Subcutaneous adipose tissue (tissue), 4 donors: ENCODE results near the gene WBP2. TPM values are rescaled to one million over a fixed set of nuclear protein-coding genes. Genes with fewer than 3 reads are reported as not detected.

Source experiments
- total RNA-seq, 4 donors: library from RNA; depleted of rRNA; stranded (reverse); fragments of >200 nt; gene quantifications; one replicate each; pipeline ENCODE4 v1.1.0, GENCODE V29; 2016
- TF ChIP-seq, protein P1 (sequence below): fragments of 450-650 bp; IDR thresholded peaks from one replicate; pipeline ENCODE4 v1.5.1; 2016; ENCODE audit warnings: low read depth, mild to moderate bottlenecking, control low read depth, antibody characterized with exemption, moderate library complexity

Gene WBP2
- total RNA-seq, 4 donors from 2014 or later = 55.3 to 91.7 (median 65.6) TPM

DNA sequence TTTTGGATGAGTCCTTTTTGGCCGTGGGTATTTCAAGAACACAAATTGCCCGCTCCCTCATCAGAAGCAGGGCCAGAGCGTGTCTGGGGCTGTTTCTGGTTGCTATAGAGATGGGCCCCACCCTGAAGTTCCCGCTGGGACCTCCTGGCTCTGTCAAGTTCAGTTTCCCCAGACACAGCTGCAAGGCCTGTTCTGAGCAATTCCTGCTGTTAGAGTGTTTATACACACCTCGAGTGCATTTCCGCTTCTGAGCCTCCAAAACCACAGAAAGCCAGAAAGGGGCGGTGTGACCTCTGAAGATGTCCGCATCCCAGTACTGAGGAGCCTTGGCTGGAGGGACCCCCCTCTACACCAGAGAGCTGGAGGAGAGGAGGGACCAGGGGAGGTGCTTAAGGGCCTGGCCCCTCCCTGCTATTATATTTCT lies 9.3 kb upstream of the WBP2 start:
- TF ChIP-seq, protein P1, sequence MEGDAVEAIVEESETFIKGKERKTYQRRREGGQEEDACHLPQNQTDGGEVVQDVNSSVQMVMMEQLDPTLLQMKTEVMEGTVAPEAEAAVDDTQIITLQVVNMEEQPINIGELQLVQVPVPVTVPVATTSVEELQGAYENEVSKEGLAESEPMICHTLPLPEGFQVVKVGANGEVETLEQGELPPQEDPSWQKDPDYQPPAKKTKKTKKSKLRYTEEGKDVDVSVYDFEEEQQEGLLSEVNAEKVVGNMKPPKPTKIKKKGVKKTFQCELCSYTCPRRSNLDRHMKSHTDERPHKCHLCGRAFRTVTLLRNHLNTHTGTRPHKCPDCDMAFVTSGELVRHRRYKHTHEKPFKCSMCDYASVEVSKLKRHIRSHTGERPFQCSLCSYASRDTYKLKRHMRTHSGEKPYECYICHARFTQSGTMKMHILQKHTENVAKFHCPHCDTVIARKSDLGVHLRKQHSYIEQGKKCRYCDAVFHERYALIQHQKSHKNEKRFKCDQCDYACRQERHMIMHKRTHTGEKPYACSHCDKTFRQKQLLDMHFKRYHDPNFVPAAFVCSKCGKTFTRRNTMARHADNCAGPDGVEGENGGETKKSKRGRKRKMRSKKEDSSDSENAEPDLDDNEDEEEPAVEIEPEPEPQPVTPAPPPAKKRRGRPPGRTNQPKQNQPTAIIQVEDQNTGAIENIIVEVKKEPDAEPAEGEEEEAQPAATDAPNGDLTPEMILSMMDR = no peak

DNA sequence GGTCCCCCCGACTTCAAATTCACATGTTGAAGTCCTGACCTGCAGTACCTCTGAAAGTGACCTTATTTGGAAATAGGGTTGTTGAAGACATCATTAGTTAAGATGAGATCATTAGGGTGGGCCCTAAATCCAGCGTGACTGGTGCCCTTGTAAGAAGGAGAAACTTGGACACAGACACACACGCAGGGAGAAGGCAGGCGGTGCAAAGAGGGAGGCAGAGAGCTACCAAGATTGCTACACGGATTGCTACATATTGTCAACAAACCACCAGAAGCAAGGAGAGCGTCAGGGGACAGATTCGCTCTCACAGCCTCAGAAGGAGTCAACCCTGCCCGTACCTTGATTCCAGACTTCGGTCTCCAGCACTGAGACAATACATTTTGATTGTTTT lies 6.8 kb upstream of the WBP2 start:
- TF ChIP-seq, protein P1 = no peak

DNA sequence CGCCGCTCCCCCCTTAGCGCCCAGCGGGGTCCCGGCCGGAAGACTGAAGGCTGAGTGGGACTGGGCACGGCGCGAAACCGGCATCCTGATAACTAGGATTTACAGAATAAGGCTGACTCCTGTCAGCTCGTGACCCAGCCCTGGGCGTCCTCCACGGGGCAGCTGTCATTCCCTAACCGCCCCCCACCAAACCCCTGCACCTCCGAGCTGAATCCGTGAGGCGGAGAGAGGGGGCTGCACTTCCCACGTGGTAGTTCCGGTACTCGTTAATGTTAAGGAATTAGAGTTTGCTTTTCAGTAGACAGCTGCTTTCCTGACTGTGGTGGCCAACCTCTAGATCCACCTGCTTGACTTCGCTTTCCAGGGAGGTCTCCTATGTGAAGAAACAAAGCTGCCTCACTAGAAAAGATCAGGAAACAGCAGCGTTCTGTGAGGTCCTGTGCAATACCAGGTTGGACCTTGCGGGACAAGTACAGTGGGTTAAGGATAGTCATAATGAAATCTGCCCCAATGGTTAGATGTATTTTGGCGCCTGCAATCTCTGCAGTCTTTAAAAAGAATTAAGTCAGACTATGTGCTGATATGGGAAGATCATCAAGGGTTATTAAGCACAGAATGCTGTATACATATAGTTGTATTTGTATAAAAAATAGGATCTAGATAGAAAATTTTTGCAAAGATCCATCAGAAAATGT lies 1.1 kb upstream of the WBP2 start:
- TF ChIP-seq, protein P1 = no peak

DNA sequence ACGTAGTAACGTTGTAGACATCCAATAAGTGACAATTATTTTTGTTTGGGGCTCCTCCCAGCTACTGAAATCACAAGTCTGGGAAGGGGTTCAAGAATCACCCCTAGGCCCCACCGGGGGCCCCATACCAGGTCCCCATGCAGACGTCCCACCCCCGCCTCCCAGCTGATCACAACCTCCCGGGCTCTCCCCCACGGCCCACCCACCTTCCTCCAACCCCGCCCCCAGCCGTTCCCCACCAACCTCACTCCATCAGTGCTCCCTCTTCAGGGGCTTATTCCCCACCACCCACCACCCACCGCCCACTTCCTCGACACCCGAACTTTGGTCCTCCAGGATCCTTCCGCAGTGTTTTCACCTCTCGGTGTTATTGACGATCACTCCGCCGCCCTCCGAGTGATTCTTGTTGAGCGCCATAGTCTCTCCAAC lies 240 bp downstream of the WBP2 start:
- TF ChIP-seq, protein P1 = no peak

DNA sequence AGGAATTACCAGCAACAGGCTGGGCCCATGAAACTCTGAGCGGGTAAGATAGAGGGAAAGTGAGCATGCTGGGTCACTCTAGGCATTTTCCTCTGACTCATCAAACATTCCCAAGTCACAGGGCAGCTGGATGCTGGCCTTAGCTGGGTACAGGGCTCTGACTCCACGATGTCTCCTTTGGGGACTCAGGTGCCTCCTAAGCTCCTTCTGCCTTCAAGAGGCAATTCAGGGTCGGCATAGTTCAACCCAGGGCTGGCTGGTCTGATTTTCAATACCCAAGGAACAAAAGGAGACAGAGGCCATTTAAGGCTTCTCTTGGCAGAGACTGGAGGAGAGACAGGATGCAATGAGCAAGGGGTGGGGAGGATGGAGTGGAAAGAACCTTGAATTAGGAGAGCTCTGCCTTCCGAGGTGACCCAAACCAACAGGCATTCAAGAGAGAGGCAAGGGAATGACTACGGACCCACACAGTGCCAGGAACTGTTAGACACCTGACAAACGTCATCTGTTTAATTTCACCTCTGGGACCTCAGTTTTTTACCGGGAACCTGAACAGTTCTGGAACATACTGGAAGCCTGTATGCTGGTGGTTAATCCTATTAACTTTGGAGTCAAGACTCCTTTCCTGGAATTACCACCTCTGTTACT lies 910 bp downstream of the WBP2 start:
- TF ChIP-seq, protein P1 = no peak

DNA sequence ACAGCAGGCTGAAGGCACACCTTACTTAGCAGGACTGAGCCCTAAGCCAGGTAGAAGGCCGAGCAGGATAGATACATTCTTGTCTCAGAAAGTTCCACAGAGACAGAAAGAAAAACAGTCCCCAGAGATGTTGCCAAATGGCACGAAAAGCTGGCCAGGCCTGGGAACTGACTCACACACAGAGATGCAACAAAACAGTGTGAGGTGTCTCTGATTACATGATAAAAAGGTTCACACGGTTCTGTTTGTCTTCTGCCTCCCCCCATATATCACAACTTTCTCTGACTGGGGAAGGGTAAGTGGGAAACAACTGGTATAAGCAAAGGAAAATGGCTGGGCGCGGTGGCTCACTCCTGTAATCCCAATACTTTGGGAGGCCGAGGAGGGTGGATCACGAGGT lies 1.7 kb downstream of the WBP2 start:
- TF ChIP-seq, protein P1 = no peak

DNA sequence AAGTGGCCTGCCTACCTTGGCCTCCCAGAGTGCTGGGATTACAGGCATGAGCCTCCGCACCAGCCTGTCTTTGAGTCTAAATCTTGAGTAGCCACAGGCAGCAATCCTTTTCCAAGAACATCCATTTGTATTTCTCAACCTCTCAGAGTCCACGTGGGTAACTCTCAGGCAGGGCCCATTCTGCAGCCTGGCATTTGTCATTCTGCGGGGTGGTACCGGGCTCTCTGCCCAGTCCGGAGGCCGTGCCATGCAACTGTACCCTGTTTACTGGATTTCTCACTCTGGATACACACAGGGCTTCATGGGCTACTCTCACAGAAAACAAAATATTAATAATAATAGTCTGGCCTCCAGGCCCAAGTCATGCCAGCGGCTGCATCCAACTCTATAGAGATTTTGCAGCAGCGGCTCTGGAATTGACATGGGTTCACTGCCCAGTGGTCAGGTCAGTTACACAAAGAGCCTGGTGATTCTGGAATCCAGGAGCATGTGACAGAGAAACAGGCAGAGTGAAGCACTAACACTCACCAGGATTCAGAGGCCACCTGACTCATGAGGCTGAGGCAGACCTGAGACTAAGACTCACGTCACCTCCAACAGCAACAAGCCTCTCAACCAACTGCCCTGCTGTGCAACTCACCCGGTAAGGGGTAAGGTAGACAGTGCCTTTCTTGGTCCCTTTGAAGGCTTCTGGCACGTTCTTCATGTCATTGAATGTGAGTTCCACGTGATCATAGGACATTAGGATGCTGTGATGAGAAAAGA lies 4.0 kb downstream of the WBP2 start:
- TF ChIP-seq, protein P1 = no peak
